ENCODE measurements around the gene EBF3.

The EBF3 gene

GRCh38 chr10:129959544-129960480 is 4.3 kb downstream of the EBF3 start:
- in situ Hi-C loops (cut with MboI; ENCODE audit: low sequenced_read_pairs), result no loop called here

GRCh38 chr10:129958629-129959543 is 5.2 kb downstream of the EBF3 start:
- in situ Hi-C loops (cut with MboI; ENCODE audit: low sequenced_read_pairs), result no loop called here

GRCh38 chr10:129958148-129958628 is 5.9 kb downstream of the EBF3 start:
- in situ Hi-C loops (cut with MboI; ENCODE audit: low sequenced_read_pairs), result no loop called here

GRCh38 chr10:129956876-129957673 is 7.0 kb downstream of the EBF3 start:
- in situ Hi-C loops (cut with MboI; ENCODE audit: low sequenced_read_pairs), result no loop called here

- in situ Hi-C loops (cut with MboI; ENCODE audit: low sequenced_read_pairs), result no loop called here
These were observed 7.8 kb downstream of the EBF3 start for GRCh38 chr10:129956286-129956670.

- in situ Hi-C loops (cut with MboI; ENCODE audit: low sequenced_read_pairs), result no loop called here
These were observed 8.3 kb downstream of the EBF3 start for GRCh38 chr10:129955601-129956285.

GRCh38 chr10:129954492-129955315 is 9.4 kb downstream of the EBF3 start:
- in situ Hi-C loops (cut with MboI; ENCODE audit: low sequenced_read_pairs), result no loop called here

- in situ Hi-C loops (cut with MboI; ENCODE audit: low sequenced_read_pairs), result no loop called here
These were observed 10.7 kb downstream of the EBF3 start for GRCh38 chr10:129953119-129954051.

GRCh38 chr10:129952378-129953118 is 11.5 kb downstream of the EBF3 start:
- in situ Hi-C loops (cut with MboI; ENCODE audit: low sequenced_read_pairs), result no loop called here

- in situ Hi-C loops (cut with MboI; ENCODE audit: low sequenced_read_pairs), result no loop called here
These were observed 12.2 kb downstream of the EBF3 start for GRCh38 chr10:129951970-129952265.

- in situ Hi-C loops (cut with MboI; ENCODE audit: low sequenced_read_pairs), result no loop called here
These were observed 12.7 kb downstream of the EBF3 start for GRCh38 chr10:129951101-129951969.

- in situ Hi-C loops (cut with MboI; ENCODE audit: low sequenced_read_pairs), result no loop called here
These were observed 13.4 kb downstream of the EBF3 start for GRCh38 chr10:129950676-129951075.

- in situ Hi-C loops (cut with MboI; ENCODE audit: low sequenced_read_pairs), result no loop called here
These were observed 14.2 kb downstream of the EBF3 start for GRCh38 chr10:129949891-129950291.

- in situ Hi-C loops (cut with MboI; ENCODE audit: low sequenced_read_pairs), result no loop called here
These were observed 14.7 kb downstream of the EBF3 start for GRCh38 chr10:129949411-129949810.

GRCh38 chr10:129946859-129947258 is 17.2 kb downstream of the EBF3 start:
- in situ Hi-C loops (cut with MboI; ENCODE audit: low sequenced_read_pairs), result no loop called here

GRCh38 chr10:129945941-129946760 is 17.9 kb downstream of the EBF3 start:
- in situ Hi-C loops (cut with MboI; ENCODE audit: low sequenced_read_pairs), result no loop called here

All from hTERT RPE-1 (cell line).